ENCODE measurements around the gene DDX17. TPM values are rescaled to one million over a fixed set of nuclear protein-coding genes. Genes with fewer than 3 reads are reported as not detected.

Gene DDX17
- 100 to 1,000 TPM; 254 to 256 TPM for total RNA-seq

DNA sequence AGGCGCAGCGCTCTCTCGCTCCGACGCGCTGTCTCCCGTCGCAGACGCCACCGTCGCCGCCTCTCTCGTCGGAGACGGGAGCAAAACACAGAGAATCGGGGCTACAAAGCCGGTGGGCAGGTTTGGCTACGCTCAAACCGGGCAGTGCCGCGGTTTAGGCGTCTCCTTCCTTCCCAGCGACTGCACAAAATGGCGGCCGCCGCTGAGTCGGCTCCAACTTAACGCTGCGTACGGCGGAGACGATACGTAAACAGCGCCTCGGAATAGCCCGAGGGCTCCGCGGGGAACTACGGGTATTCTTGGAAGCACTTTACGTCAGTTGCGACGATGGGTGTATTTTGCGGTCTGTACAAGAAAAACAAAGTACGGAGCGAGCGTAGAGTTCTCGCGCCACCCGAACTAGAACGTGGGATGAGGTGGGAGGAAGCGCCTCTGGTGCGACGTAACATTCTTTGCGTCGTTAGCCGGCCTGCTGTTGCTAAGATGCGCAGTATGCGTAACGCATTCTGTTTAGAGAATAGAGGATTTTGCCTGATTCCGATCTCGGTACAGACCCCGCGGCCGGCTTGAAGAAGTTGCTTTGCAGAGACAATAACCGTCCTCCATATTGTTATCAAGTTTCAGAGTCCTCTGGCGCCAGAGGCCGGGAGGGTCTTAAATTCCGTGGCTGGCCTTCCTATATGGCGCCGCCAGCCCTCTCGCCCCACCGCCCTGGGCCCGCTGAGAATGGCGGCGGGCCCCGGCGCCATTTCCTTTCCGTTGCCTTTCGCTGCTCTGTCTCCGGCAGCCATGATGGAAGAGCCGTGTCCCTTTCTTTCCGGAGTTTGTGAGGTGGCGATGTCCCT is at the start of gene DDX17:
Gene DDX17, minus strand, starts transcription at position 194 of the 845 bp plus-strand sequence.
- peaks cover 3% of the 10 kb centered on the region for H3K9me3 Mint-ChIP-seq
- H3K27ac Mint-ChIP-seq, result peak within 1 kb of the TSS; percentile 100
- peaks cover 53% of the 10 kb centered on the region for H3K36me3 Mint-ChIP-seq
- no peaks in the 10 kb centered on the region for H3K27me3 Mint-ChIP-seq
- peaks cover 31% of the 10 kb centered on the region for H3K4me1 Mint-ChIP-seq
- DNase-seq, result peak; percentile 89
- peak within 1 kb of the TSS; percentile 96 for H3K4me3 Mint-ChIP-seq

DNA sequence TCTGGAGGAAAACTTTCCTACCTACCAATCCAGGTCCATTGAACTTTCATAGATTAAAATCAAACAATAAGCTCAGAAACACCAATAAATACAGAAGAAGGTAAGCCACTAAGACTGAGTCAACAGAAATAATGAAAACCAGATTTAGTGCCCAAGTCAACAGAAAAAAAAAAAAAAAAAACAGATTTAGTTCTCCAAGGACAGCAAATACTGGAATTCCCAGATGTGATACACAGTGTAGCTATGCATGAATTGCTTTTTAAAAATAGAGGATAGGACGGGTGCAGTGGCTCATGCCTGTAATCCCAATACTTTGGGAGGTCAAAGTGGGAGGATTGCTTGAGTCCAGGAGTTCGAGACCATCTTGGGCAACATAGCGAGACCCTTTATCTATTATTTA is 48.2 kb upstream of the DDX17 start:
- H3K9me3 Mint-ChIP-seq, result no peaks in the 10 kb centered on the region
- no peaks in the 10 kb centered on the region for H3K4me1 Mint-ChIP-seq
- no peak overlapping the region for H3K27ac Mint-ChIP-seq
- no peak overlapping the region for H3K4me3 Mint-ChIP-seq
- no peaks in the 10 kb centered on the region for H3K27me3 Mint-ChIP-seq
- DNase-seq, result no peak
- peaks cover 2% of the 10 kb centered on the region for H3K36me3 Mint-ChIP-seq

DNA sequence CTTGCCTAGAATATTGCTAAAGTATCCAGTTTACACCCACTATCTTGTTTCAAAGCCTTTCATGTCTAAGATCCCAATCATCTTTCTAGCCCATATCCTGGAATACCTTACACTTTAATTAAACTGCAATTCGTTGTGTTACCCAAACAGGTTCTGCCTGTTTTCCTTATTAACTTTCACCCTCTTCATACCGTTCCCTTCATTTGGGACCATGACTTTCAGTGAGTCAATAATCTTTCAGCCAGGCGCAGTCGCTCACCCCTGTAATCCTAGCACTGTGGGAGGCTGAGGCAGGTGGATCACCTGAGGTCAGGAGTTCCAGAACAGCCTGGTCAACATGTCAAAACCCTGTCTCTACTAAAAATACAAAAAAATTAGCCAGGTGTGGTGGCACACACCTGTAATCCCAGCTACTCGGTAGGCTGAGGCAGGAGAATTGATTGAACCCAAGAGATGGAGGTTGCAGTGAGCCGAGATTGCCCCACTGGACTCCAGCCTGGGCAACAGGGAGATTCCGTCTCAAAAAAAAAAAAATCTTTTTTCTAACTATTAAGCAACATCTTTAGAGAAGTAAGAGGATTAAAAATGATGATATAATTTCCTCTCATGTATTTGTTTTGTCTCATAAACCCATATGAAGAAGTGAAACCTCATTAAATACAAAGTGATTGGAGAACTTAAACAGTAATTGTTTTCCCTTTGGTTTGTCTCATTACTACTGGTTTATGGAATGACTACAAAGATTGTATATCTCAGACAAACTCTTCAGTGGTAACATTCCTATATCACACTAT is 43.2 kb upstream of the DDX17 start:
- Mint-ChIP-seq H3K4me3 (no peak overlapping the region), H3K36me3 (peaks cover 8% of the 10 kb centered on the region), H3K9me3 (peaks cover 4% of the 10 kb centered on the region), H3K27me3 (no peaks in the 10 kb centered on the region), H3K27ac (no peak overlapping the region), H3K4me1 (no peaks in the 10 kb centered on the region)
- DNase-seq, result no peak

DNA sequence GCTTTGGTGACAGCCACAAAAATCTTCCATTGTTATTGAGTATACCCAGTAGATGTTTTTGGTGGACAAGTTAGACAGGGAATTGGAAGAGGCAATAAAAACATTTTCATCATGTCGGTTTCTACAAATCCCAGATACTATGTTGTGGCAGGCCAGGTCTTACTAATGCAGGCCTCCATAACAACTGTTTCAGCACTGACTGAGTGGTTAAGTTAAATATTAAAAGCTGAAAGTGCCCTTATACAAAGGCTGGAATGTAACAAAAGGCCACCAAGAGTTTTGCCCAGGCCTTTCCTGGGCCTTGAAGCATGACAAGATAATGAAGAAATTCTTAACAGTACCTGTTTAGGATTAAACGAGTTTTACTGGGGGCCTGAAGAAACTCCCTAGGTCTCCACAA is 34.6 kb upstream of the DDX17 start:
- Mint-ChIP-seq H3K27ac (no peak overlapping the region), H3K27me3 (no peaks in the 10 kb centered on the region), H3K4me3 (no peak overlapping the region), H3K4me1 (no peaks in the 10 kb centered on the region), H3K9me3 (peaks cover 17% of the 10 kb centered on the region), H3K36me3 (peaks cover 34% of the 10 kb centered on the region)
- DNase-seq, result no peak

DNA sequence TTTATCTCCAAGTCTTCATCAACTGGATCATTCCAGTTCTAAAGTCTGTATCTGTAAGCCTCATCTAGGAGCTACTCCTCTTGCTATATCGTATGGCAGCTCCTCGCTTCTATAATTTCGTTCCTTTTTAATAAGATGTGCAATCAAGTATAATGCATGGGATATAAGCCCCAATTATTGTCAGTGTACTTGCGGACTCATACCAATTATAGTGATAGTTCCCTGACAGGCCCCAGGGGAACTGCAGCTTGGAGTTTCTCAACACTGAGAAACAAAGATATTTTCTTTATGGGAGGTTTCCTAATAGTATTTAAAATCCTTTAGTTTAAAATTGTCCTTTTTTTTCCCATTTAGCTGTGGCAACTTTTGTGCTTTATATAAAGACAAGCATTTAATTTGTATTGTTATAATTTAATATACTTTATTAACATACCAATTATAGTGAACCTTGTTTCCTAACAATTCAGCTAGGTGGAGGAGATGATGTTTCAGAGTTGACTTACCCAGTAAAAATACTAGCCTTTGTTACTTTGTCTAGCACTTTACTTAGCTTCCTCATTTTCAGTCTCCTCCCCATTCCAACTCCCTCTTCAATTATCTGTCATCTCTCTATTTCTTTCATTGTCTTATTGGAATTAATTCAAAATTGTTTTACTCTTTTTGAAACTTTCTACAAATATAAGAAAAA is 25.3 kb upstream of the DDX17 start:
- peak overlapping the region; percentile 66 for H3K4me3 Mint-ChIP-seq
- H3K27ac Mint-ChIP-seq, result peak overlapping the region; percentile 90
- H3K27me3 Mint-ChIP-seq, result no peaks in the 10 kb centered on the region
- H3K9me3 Mint-ChIP-seq, result no peaks in the 10 kb centered on the region
- H3K36me3 Mint-ChIP-seq, result peaks cover 9% of the 10 kb centered on the region
- DNase-seq, result no peak
- H3K4me1 Mint-ChIP-seq, result peaks cover 15% of the 10 kb centered on the region

DNA sequence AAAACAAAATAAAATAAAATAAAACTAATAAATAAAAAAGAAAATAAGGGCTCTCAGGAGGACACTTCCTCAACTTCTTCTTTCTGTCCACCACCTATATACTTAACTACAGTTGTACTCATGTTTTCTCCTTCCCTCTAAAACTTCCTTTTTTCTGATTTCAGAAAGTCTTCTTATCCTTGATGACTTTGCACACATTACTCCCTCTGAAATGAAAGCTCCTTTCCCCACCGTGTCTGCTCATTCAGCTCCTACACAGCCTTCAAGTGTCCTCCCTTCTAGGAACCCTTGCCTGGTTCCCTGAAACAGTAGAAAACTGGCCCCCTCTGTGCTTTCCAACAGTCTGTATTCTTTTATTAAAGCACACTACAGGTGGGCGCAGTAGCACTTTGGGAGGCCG is 18.3 kb upstream of the DDX17 start:
- H3K4me3 Mint-ChIP-seq, result no peak overlapping the region
- peaks cover 2% of the 10 kb centered on the region for H3K36me3 Mint-ChIP-seq
- no peak overlapping the region for H3K27ac Mint-ChIP-seq
- H3K4me1 Mint-ChIP-seq, result no peaks in the 10 kb centered on the region
- H3K27me3 Mint-ChIP-seq, result no peaks in the 10 kb centered on the region
- DNase-seq, result no peak
- no peaks in the 10 kb centered on the region for H3K9me3 Mint-ChIP-seq

DNA sequence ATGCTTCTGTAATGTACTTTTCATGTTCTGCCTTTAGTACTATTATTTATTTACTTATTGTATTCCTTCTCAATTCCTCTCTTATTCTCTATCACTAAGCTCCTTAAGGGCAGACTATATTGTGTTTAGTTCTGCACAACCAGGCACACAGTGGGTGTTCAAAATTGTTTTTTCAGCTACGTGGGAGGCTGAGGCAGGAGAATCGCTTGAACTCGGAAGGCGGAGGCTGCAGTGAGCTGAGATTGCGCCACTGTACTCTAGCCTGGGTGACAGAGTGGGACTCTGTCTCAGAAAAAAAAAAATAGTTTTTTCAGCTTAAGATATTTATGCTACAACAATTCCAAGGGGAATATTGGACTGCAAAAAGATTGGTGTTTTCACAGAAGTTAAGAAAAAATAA is 17.4 kb upstream of the DDX17 start:
- Mint-ChIP-seq H3K27ac (no peak overlapping the region), H3K4me3 (no peak overlapping the region), H3K4me1 (no peaks in the 10 kb centered on the region), H3K27me3 (no peaks in the 10 kb centered on the region), H3K9me3 (no peaks in the 10 kb centered on the region), H3K36me3 (no peaks in the 10 kb centered on the region)
- DNase-seq, result no peak

DNA sequence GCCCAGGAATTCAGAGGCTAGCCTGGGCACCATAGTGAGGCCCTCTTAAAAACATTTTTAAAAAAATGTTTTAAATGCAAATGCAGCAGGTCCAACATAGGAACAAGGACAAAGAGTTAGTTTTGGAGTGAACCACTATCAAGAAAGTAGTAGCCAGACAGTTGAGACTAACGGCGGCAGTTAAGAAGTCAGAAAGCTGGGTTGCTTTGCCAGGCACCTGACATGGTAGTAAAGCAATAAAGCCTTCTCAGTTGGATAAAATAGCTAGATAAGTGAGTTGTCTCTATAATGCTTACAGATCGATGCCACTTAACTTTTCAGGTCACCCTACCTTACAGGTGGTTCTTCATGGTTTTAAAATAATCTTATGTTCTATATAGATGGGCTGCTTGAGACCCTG is 16.9 kb upstream of the DDX17 start:
- Mint-ChIP-seq H3K9me3 (no peaks in the 10 kb centered on the region), H3K27me3 (no peaks in the 10 kb centered on the region), H3K4me3 (no peak overlapping the region), H3K4me1 (no peaks in the 10 kb centered on the region), H3K36me3 (no peaks in the 10 kb centered on the region), H3K27ac (no peak overlapping the region)
- no peak for DNase-seq

DNA sequence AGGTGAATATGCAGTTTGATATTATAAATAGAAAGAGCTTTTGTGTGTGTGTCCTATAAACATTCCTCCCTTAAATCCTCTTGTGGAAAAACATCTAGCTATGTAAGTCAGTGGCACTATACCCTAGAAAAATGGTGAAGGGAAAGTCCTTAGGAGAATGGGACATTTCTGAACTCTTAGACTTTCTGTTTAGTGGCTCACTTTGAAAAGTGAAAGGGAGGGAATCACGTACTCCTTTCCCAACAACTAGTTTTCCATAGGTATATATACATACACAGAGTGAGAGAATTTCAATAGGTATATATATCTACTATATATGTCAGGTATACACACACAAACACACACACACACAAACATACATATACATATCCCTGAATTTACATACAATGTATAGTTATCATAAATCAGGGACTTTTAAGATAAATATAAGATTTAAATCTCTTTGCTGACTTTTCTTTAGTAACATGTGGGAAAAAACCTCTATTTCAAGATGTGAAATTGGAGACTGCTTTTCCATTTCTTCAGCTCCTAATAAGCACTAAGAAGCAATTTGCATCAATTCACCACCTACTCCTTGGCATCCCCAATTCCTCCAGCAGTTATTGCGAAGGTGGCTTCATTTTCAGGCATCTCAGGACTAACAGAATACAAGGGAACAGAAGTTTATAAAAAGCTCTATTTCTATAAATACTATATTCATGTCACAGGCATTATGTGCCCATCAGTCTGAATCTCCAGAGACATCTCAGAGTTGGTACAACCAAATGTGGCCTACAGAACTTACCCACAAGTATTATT is 13.5 kb upstream of the DDX17 start:
- no peaks in the 10 kb centered on the region for H3K36me3 Mint-ChIP-seq
- H3K9me3 Mint-ChIP-seq, result no peaks in the 10 kb centered on the region
- H3K27me3 Mint-ChIP-seq, result no peaks in the 10 kb centered on the region
- no peak for DNase-seq
- no peaks in the 10 kb centered on the region for H3K4me1 Mint-ChIP-seq
- no peak overlapping the region for H3K4me3 Mint-ChIP-seq
- H3K27ac Mint-ChIP-seq, result no peak overlapping the region

DNA sequence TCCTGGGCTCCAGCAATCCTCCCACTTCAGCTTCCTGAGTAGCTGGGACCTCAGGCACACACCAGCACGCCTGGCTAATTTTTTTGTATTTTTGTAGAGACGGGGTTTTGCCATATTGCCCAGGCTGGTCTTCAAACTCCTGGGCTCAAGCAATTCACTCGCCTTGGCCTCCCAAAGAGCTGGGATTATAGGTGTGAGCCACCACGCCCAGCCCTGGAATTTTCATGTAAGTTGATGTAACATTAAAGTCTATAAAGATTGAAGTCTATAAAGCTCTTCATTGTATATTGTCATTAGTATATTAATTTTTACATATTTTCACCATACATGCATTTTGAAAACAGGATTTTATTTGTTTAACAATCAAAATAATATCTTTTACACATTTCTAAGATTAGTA is 12.5 kb upstream of the DDX17 start:
- Mint-ChIP-seq H3K27ac (no peak overlapping the region), H3K27me3 (no peaks in the 10 kb centered on the region), H3K4me3 (no peak overlapping the region), H3K36me3 (no peaks in the 10 kb centered on the region), H3K4me1 (no peaks in the 10 kb centered on the region), H3K9me3 (no peaks in the 10 kb centered on the region)
- DNase-seq, result no peak

DNA sequence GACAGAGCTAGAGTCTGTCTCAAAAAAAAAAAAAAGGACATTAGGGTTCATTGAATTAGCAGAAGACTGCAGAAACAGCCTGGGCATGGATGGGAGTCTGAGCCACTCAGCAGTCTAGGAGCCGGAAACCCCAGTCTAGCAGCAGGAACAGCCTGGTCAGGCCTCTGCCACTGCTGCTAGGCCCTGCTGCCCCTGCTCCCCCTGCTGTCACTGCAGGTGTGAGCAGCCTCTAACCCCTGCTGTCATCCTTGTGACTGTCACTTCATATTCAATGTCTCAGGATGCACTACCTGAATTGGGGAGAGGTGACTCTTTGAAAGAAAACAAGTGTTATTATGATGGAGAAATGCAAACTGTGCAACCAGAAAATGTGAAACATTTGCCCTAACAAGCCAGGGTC is 7.0 kb upstream of the DDX17 start:
- Mint-ChIP-seq H3K27me3 (no peaks in the 10 kb centered on the region), H3K36me3 (peaks cover 5% of the 10 kb centered on the region), H3K27ac (no peak overlapping the region), H3K9me3 (no peaks in the 10 kb centered on the region), H3K4me1 (peaks cover 8% of the 10 kb centered on the region), H3K4me3 (no peak overlapping the region)
- DNase-seq, result peak; percentile 47

DNA sequence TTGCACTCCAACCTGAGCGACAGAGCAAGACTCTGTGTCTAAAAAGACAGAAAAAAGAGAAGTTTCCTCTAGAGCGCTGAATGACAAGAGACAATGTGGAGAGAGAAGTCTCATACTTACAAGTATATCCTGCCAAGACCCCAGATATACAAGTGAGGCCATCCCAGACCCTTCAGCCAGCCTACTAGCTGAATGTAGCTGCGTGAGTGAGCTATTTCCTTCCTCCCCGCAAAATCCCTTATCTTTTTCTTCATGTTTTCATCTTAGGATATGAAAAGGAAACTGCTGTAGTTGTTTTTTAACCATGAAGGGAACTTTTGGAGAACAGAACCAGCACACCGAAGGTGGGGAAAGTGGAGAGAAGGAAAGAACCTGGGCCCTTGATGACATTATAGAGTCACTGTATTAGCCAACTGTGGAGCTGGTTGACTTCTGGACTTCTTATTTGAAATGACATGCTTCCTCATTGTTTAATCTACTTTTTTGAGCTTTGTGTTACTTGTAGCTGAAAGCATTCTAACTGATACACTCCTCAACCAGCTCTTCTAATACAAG is 4.4 kb upstream of the DDX17 start:
- no peak overlapping the region for H3K27ac Mint-ChIP-seq
- H3K27me3 Mint-ChIP-seq, result no peaks in the 10 kb centered on the region
- H3K36me3 Mint-ChIP-seq, result peaks cover 12% of the 10 kb centered on the region
- H3K9me3 Mint-ChIP-seq, result peaks cover 3% of the 10 kb centered on the region
- DNase-seq, result no peak
- peaks cover 14% of the 10 kb centered on the region for H3K4me1 Mint-ChIP-seq
- H3K4me3 Mint-ChIP-seq, result no peak overlapping the region

DNA sequence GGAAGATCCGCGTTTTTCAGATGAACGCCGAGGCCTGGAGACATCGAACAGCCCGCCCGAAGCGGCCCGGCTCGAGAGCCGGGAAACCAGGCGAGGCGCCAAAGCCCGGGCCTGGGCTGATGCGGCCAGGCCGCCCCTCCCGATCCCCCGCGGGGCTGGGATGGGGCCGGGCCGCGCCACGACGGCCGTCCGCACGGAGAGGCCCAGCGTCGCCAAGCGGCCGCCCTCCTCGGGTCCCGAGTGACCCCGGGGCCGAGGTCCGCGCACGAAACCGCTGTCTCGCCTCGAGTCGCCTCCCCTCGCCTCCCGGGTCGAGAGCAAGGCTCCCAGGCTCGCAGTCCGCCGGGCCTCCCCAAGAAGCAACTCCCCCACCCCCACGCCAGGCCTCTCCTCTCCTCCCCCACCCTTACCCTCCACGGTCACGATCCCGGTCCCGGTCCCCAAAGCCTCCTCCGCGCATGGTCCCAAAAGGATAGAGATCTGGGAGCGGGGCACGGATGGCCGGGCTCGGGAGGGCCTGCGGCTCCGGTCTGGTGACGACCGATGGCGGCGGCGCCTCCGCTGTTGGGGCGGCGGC is 482 bp downstream of the DDX17 start:
- H3K36me3 Mint-ChIP-seq, result peaks cover 59% of the 10 kb centered on the region
- peak overlapping the region; percentile 96 for H3K4me3 Mint-ChIP-seq
- H3K9me3 Mint-ChIP-seq, result peaks cover 3% of the 10 kb centered on the region
- no peaks in the 10 kb centered on the region for H3K27me3 Mint-ChIP-seq
- peaks cover 36% of the 10 kb centered on the region for H3K4me1 Mint-ChIP-seq
- H3K27ac Mint-ChIP-seq, result peak overlapping the region; percentile 100
- DNase-seq, result peak; percentile 52

Data from activated naive CD8-positive, alpha-beta T cell treated with anti-CD3 and anti-CD28 coated beads for 36 hours (primary cell).